HG03280 (cell line): ENCODE data around the gene COL25A1.
A peak's percentile ranks its signal among the peaks of the same experiment; 100 is the strongest.

ENCODE experiments used
- ATAC-seq: cut with Tn5 transposase; IDR thresholded peaks from one replicate; pipeline ENCODE4 v1.9.1; 2021; ENCODE audit warnings: mild to moderate bottlenecking, moderate library complexity; ENCODE audit not compliant: unreplicated experiment

Gene COL25A1

DNA sequence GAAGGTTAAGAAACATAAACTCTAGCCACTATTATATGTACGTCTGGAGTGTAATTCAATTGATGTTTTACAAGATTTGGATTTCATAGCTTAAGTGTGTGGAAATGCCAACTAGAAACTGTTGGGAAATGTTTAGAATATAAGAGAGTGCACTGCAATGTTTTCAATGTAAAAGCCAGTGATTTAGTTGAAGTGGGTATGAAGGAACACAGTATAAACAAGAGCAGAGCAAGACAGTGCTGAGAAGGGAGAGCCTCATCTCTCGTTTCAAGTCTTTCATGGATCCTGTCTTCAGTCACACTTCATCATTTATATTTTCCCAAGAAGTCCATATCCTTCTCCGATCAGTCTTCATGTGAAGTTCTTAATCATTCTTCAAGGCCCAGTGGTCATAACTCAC is 375.7 kb downstream of the COL25A1 start:
- no peak for ATAC-seq

DNA sequence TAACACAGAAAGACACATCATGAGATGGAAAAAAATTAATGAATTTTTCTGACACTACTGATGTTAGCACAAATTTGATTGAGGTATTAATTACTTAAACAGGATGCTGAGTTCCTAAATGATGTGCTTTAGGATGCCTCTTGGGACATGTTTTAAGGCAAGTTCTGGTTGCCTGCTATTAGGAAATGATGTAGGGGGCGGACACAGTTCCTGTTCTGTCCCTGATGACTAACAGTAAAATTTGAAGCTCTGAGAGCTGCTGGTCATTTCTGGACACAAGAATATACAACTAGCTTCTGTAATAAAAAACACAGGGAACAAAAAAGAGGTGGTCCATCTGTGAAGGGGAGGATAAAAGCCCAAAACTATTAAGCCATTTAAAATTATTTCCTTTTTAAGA is 376.4 kb downstream of the COL25A1 start:
- no peak for ATAC-seq

DNA sequence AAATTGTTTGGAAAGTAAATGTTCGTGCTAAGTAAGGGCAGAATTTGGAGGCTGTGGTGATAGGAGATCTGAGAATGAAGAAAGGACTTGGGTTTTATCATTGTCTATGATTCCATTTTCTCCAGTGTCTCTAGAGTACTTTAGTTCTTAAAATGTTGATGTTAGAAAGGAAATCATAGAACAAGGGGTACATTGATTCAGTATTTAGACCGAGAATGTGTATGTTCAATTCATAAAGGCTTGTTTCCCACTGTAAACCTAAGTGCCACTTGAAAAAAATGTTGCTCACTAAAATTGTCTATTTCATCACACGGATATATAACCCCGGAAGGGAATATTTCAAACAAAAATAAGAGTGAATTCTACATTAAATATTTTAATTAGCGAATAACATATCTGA is 380.3 kb downstream of the COL25A1 start:
- no peak for ATAC-seq

DNA sequence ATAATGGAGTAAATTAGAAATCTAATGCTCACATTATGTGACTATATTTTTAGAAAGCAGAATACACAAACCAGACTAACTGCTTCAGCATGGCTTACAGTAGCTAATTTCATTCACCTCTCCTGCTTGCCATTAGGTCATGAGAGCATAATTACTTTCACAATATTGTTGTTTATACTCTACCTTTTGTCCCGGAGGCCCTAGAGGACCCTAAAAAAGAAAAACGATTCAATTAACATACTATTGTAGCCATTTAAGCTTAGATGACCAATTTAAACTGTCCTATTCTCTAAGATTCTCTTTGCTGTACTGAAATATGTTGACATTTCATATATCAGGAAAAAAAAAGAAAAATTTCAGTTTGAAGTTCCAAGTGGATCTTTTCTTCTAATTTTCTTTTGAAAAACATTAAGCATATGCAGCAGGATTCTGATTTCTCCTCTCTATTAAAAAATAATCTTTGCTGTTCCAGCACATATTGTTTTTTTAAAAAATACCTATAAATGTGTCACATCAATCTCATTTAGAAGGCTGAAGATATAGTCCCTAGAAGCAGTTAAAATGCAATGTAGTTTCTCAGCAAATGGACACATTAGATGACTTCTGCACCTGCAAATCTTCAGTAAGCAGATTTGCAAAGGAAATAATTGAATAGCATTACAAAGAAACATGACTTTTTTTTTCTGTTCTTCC is 381.9 kb downstream of the COL25A1 start:
- ATAC-seq: no peak

DNA sequence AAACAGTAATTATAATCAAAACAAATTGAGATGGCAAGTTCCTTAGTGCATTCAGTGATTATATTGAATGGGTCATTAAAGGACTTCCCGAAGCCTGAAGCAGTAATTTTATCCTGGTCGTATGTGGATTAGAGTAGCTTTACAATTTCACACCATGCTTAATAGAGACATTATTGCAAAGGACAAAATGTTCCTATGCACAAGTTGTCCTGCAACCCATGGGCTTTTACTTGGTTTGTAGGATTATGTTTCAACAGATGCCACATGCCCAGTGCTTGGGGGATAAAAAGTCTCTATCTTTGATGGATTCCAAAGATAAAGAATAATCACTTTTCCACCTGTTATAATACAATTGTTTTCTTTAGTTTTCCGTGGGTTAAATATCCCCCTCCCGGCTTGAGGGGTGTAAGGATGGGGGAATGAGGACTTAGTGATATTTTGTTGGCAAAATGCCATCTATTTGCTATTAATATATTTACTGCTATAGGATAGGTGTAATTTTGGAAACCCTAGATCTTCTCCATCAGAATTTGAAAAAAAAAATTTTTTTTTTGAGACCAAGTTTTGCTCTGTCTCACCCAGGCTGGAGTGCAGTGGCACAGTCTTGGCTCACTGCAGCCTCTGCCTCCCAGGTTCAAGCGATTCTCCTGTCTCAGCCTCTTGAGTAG is 383.1 kb downstream of the COL25A1 start:
- no peak for ATAC-seq

DNA sequence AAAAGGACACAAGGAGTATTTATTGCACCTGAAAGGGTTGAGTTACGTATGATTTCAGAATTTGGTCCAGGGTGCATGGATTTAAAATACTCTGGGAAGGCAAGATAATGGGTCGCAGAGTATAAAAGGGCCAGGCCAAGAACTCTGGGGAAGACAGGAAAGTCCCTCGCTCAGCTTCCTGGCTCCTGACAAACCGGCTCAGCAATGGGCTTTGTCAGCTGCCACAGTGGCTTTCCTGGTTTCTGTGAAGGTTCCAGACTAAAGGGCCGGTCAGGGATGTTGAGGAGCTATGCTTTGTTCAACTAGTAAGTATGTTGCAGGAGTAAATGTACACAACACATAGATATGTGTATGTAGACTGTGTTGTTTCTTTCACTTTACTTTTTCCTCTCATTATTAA is 385.2 kb downstream of the COL25A1 start:
- no peak for ATAC-seq

DNA sequence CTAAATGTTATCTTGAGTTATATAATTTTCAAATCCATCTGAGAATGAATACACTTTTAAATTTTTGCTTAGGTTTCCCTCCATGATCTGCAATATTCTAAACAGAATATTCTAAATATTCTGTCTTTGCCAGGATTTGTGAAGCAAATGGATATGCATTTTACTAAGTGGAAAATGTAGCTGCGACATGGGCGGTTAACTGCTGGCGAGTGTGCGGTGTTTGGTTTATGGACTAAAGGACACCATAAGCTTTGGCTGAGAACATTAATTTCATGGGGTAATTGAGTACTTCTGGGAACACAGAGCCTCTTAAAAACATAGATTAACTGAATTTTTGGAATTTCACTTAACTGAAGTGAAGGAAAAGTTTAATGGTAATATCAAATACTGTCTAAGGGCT is 385.8 kb downstream of the COL25A1 start:
- ATAC-seq: no peak

DNA sequence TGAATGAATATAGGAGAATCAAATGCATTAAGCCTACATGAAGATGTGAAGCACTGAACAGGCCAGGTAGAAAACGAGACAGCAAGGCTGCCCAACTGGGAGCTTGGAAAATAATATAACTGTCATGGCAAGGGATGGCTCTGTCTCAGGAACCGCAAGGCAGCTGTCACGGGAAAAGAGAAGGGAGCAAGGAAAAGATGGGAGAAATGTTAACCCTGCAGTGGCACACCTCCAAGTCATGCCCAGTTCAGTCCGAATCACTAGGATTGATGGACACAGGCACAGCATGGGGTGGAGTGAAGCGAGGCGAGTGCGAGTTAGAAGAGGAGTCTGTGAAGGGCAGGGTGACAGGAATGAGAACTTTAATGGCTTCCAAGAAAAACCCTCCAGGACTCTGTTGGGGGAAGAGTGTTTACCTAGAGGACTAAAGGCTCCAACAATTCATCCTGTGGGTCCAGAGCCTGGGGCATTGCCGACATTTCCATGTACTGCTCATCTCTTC is 395.5 kb downstream of the COL25A1 start:
- ATAC-seq: no peak

DNA sequence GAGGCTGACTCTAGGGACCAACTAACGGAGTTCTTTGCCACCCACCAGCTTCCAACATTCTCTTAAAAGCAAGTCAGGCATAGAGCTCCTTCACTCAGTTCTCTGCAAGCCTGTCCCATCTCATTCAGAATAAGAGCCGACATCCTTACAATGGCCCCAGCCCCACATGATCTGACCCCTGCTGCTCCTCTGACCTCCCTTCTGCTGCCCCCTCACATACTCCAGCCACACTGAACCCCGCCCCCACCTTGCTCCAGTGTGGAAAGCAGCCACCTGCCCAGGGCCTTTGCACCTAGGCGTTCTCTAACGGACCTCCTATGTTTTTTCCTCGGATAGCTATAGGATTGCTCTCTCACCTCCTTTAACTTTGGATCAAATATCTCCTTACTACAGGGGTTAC is 396.5 kb downstream of the COL25A1 start:
- ATAC-seq: no peak

DNA sequence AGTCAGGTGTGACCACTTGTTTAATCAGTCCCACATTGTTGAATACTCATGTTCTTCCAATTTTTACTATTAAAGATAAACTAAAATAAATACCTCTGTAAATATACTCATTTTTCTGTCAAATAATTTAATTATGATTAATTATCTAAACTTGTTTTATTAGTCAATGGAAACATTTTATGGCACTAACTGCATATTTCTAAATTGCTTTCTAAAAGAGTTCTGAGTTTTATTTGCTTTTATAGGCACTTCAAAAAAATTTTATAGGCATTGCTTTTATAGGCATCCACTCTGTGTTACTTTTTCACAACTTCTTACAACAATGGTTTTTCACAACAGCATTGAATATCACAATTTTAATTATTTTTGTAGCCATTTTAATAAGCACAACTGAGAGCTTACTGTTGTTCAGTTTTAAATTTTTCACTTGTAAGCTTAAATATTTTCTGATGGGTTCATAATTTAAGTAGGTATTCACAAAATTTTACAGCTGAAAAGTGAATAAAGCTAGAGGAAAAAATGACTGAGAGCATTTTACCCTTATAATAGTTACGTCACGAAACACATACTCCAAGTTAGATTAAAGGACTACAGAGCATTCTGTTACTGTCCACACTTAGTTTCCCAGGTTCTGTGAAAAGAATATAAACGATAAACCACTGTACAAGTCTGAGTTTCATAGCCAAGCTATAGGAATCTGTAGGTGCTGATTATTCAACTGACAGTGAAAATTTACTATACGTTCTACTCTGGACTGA is 398.8 kb downstream of the COL25A1 start:
- ATAC-seq: no peak

DNA sequence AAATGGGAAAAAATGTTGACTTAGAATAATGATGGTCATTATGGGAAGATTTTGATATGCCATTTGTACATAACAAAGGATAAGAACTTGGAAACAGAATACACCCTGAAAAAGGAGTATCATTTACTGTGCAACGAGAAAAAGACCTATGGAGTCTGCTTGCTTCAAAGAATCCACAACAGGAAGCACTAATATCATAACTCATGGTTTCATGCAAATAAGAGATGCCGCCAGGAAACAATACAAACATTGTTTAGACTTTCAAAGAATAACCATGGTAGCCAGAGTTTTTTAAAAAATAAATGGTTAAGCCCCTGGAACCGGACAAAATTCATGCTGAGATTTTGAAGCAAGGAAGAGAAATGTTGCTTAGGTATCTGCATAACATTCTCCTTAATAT is 399.7 kb downstream of the COL25A1 start:
- peak; percentile 90 for ATAC-seq

DNA sequence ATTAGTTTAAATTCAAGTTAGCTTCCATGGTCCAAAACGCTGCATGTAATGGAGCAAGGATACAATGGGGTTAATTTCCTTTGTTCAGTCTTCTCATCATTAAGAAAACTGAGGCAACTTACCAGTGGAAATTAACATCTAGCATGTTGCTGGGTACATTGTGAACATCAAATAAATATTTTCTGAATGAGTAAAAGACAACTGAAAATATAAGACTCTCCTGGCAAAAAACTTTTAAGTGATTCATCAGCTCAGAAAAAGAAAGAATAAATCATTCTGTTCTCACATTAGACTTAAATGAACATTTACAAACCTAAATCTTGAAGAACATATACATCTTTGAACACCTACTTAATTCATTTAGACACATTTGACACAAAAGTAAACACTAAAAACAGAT is 401.2 kb downstream of the COL25A1 start:
- no peak for ATAC-seq

DNA sequence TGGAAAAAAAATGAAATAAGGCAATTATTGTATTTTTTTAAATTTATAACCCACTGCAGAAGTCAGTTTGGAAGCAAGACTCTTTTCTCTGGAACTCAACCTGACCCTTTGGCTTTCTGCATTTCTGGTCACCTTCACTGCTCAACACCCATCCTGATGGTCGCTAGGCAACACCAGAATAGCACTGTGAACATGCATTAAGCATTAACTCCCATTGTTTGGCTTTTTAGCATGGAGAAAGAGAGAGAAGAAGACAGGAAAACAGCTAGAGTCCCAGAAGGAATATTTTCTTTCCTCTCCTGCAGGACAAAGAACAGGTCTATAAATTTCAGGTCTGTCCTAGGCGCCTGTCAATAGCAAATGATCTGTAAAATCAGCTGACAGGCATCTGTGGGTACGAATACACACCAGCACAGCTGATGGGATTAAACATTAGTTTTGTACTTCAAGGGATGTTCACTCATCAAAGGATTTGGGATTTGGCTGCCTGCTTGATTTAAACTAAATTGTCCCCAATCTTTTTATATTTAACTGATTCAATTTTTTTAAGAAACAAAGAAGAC is 402.4 kb downstream of the COL25A1 start:
- no peak for ATAC-seq

DNA sequence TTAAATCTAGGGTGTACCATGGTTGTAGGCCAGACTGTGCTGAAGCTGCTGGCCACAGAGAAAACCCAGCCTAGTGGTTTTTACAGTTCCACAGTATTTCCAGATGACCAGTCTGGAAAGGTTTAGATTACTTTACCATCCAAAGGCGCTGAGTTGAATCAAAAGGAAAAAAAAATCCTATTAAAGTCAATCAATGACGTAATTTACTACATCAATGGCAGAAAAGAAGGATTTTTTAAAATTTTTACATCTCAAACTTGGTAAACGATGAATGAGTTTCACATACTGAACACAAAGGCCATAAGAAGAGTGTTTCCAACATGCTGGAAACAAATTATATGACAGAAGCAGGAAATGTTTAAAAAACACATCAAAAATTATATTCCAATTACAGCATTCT is 409.0 kb downstream of the COL25A1 start:
- ATAC-seq: no peak

DNA sequence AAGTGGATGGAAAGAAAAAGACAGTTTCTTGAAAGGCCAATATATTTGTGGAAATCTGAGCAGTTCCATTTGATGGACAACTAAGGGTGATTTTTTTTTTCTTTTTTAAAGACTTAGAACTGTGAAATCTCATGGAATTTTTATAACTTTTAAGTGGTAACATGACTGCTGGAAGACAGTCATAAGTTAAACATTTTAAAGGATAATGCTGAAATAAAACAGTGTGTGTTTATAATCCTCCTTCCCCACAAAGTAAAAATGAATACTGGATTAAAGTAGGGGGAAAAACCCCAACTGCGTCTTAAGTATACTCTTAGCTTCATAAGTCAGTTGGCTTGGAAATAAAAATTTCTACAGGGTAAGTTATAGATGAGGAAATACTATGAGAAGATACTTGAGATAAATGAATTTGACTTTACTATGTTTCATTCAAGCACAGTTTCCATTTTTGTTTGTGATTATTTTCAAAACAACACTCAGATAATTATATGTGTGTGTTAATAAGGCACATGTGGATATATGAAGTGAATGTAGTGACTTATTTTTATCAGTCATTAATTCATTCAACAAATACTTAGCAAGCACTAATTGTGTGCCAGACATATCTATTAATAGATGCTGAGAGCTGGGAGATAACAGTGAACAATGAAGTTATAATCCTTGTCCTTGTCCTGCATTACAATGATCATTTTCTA is 410.4 kb downstream of the COL25A1 start:
- ATAC-seq: no peak

DNA sequence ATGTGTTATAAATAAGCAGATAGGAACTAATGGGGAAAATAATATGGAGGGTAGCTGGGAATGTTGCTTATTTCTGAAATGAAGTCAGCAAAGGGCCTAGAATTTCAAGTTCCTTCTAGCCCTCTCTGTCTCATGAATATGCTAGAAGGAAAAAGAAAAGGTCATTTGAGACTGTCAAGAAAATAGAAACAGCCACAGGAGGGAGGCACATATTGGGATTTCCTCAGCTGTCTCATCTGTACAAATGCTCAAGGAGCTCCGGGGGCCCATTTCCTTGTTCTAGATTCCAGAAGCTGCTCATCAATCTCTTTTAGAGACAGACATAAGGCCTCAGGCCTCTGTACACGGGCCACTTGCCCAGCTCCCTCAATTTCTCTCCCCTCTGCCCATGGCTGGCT is 412.0 kb downstream of the COL25A1 start:
- no peak for ATAC-seq

DNA sequence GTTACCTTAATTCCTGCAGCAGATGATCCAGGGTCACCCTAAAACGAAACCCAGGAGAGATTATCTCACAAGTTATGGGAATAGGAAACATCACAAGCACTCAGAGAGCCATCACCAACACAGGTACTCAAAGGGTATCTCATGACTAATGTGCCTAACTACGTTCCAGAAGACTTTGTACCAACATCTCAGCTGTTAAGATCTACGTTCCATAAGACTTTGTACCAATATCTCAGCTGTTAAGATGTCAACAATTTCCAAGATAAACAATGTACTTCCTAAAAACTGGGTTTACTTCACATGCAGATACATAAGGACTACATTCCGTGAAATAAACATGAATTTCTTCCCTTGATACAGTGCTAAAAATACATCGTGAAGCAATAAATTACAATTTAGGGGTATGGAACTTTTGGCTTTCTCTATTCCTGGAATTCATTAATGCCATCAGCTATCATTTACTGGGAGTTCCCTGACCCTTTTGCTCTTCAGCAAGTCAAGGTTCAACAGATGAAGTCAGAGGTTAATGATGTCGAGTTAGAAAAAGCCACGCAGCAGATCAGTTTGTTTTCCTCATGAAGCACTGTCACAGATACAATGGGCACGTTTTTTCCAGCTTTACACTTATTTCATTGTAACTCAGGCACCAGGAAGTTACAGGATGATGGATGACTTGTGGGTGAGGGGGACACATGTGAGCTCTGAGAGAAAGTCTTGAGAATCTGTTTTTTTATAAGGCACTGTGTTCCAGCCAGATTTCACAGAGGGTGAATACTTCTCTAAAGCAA is 412.6 kb downstream of the COL25A1 start:
- no peak for ATAC-seq

DNA sequence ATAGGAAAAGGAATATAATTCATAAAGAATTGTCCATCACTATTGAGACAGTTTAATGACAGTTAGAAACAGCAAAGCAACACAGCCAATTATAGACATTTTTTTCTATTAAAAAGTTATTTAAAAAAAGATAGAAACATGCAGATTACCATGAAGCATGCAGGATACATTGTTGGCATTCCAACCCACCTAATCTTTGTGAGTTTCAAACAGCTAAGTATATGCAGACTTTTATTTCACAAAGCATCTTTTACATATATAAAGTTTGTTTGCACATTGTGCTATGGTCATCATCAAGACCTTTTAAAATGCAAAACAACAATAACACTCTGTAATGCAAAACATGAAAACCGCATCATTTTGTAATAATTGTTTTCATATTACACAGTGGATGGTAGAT is 413.7 kb downstream of the COL25A1 start:
- no peak for ATAC-seq

DNA sequence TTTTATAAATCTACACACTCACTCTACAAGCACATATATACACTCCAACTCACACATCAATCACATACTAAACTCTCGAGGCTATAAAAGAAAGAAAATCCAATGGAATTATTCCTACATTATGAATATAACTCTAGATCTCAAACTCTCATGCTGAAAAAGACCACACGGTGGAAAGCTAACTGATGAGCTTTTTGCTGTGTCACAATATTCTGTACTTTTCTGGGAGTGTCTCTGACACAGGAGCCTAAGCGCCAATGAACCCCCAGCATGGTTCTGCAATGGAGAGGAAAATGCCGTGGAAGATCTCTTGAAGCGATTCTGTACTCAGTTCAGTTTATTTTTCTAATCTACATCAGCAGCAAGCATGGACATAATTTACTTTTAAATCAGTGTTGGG is 415.4 kb downstream of the COL25A1 start:
- ATAC-seq: no peak

DNA sequence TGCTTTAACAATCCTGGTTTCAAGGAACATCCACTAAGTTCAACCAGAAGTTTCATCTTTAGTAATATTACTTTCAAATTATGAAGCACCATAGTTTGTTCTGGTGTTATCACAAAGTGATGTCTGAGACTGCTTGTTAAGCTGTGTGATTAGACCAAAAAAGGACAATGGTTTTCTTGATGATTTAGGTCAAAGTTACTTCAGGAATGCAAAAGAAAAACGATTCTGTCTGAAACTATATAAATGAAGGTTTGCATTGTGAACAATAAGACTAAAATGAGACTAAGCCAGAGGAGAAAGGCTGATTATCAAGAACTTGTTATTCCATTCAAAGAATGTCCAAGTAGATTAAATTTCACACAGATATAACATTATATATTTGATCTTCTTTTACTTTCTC is 417.2 kb downstream of the COL25A1 start:
- ATAC-seq: no peak
